ENCODE measurements around the gene MEIS1.

The MEIS1 gene

DNA sequence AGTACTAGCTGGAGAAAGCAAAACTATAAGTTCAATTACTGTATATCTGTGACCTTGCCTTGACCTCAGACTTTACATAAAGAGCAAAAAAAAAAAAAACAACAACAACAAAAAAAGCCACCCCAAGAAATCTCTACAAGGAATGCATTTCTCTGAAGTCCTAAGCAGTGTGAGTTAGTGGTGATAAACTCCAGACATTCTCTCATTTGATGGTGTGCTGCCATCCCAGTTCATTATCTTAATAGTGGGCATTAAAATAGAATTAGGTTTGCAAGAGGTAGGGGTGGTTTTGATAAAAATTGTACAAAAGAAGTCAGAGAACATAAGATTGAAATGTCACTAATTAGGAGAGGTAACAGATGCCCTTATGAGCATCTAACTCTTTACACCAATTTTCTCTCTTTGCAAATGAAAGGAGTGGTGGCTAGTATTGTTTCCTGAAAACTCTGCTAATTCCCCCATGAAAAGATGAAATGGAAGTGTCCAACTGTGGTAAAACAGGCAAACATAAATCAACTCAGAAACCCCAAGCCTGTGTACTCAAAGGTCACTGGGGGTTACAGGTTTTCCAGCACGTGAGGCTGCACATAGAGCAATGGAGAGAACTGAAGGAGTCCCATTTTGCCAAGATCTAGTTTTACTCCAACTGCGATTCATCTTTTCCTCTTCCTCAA lies 131.9 kb downstream of the MEIS1 start:
- no peak for DNase-seq (ENCODE audit: low read depth)

DNA sequence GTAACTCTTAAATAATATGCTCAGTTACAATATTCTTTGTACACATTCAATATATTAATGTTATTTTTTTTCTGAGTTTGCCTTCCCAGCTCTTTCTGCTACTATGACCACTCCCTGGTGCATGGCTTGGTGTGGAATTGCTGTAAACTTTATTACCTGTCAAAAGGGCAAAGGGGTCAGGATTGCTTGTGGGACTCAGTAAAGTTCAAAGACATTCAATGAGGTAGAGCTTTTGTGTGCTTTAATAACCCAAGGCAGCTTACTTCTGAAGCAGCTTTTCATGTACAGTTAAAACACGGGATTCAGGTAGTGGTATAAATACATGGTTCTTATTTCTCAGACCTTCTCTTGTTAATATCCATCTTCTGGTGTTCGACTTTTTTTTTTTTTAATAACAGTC lies 132.8 kb downstream of the MEIS1 start:
- no peak for DNase-seq (ENCODE audit: low read depth)

DNA sequence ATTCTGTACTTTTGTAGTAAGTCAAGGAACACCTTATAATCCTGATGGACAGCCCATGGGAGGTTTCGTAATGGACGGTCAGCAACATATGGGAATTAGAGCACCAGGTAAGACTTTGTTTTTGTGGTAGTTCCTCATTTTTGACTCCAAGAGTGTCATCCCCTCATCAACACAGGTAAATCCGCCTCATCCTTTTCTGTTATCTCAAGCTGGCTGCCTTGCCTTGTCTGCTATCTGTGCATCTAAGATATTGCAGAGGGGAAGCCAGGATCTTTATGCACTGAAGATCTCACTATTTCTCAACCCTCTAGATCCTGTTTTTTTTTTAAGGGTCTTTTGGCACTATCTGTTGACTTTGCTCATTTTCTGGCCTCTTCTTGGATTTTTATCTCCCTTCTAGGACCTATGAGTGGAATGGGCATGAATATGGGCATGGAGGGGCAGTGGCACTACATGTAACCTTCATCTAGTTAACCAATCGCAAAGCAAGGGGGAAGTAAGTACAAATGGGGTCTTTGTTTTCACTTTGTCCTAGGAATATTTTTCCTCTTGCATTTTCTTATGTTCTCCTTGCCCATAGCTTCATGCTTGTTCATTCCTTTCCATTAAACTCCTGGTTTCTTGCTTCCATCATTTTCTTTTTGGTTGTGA lies 133.8 kb downstream of the MEIS1 start:
- DNase-seq (ENCODE audit: low read depth), result no peak

DNA sequence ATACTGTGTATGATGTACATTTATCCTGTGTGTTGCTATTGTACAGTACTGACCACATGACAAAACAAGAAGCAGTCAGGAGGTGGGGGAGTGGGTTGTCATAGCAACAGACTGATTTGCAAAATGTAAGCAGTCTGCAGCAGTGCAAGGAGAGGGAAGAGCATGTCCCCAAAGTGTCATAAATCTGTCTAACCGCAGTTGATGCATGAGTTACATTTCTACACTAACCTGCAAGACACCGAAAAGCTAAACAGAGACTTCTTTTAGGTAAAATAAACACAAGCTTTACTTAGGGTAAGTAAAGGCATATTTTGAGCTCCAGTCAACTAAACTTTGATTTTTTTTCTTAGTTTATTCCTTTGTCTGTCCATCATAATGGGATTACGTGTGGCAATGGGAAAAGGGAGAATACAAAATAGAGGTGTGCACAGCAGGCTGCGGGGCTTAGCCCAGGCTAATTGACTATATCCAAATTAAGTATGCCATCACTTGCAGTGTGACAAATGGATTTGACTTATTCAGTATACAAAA lies 134.5 kb downstream of the MEIS1 start:
- DNase-seq (ENCODE audit: low read depth), result no peak

DNA sequence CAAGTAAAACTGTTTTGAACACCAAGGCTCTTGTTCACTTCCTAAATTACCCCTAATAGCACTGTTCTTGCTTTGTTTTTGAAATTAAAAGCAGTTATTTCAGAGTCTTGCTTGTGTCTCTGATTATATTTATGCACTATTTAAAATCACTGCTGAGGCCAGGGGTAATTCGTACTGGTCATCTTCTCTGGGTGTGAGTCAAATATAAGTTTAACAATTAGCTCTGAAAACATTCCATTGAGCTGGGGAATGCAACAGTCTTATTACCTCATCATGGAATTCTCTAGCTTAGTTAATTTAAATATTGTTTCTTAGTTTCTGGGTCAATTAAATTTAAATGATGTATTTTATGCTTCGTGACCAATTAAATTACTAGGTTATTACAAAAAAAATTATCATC lies 135.0 kb downstream of the MEIS1 start:
- DNase-seq (ENCODE audit: low read depth), result no peak

DNA sequence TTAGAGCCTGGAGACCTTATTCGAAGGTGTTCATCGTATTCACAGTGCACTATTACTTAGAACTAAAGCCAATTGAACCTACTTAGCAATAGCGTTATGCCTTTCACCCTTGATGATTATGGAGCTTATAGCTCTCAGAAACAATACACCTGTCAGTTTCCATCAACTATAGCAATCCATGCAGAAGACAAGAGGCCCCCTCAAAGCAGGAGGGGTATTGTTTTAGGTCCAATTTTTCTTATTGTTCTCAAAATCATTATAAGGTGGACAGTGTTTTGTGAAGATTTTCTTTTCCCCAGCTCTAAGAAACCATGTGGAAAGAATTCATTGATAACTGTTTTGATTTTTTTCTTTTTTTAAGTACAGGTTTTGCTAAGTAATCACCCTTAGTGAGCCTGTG lies 135.5 kb downstream of the MEIS1 start:
- no peak for DNase-seq (ENCODE audit: low read depth)

DNA sequence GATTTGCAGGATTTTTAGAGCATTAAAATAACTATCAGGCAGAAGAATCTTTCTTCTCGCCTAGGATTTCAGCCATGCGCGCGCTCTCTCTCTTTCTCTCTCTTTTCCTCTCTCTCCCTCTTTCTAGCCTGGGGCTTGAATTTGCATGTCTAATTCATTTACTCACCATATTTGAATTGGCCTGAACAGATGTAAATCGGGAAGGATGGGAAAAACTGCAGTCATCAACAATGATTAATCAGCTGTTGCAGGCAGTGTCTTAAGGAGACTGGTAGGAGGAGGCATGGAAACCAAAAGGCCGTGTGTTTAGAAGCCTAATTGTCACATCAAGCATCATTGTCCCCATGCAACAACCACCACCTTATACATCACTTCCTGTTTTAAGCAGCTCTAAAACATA lies 137.0 kb downstream of the MEIS1 start:
- no peak for DNase-seq (ENCODE audit: low read depth)

DNA sequence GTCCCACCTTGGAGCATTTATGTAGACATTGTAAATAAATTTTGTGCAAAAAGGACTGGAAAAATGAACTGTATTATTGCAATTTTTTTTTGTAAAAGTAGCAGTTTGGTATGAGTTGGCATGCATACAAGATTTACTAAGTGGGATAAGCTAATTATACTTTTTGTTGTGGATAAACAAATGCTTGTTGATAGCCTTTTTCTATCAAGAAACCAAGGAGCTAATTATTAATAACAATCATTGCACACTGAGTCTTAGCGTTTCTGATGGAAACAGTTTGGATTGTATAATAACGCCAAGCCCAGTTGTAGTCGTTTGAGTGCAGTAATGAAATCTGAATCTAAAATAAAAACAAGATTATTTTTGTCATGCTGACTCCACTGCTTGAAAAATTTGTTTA lies 137.5 kb downstream of the MEIS1 start:
- no peak for DNase-seq (ENCODE audit: low read depth)

DNA sequence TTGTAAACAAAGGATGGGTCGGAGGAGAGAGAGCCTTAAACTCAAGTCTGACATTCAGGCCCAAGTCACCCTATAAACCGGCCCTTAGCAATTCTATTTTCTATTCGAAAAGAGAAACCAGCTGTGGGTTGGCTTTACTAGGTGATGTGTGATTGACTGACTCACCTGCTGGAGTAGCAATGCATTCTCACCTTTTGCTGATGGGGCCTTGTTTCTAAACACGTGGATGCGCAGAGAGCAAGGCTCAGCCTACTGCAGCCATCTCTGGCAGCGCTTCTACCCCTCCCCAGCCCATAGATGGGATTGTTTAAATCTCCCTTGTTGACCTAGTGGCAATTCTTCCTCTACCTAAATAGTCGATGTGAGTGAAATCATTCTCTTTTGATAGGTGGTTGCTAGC lies 138.5 kb downstream of the MEIS1 start:
- DNase-seq (ENCODE audit: low read depth), result no peak

DNA sequence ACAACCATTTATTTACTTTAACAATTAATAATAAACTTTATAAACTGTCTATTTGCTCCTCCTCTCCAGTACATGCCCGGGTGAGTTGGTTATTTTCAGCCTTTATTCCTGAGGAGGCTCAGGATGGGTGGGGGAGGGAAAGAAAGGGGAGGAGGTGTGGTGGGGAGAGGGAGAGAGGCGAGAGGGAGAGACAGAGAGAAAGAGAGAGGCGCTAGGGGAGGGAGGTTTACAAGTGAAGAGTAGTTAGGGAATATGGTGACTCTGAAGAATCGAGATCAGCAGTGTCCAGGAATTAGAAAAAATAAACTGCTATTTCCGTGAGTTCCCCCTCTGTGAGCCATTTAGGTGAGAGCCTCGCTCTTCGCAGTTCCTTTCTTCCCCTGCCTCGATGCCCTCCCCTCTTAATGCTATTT lies 138.9 kb downstream of the MEIS1 start:
- no peak for DNase-seq (ENCODE audit: low read depth)

DNA sequence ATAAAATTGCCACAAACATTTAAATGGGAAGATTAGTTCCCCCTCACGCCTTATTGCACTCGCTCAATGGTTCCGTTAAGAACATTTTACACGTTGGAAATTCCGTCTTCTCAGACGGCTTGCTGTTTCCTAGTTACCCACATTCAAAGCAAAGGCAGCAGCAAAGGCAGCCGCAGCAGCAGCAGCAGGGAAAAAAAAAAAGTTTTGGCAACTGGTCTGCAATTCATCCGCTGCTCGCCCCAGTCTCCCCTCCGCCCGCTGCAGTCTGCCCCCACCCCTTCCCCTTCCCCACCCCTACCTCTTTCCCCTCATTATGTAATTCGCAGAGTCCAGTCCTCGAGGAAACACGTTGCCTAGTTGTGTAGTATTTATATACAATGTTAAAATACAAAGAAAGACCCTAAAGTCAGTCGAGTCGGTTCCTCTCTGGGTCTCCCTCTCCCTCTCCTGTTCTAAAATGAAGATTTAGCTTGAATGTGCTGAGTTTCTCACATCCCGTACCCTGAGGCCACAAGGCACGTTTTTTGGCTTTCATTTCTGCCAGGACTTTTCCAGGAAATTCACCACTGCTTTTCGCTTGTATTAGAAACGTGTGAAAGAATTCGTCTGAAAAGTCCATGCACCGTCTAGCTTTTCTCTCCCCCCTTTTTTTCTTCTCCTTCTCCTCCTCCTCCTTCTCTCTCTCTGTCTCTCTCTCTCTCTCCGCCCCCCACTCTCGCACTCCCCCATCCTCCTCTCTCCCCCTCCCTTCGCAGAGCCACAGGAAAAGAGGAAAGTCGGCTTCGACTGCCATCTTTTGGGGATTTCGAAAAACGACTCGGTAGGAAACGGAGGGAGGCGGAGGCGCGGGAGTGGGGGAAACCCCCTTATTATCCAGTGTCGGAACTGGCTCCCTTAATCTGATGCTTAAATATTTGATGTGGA lies 140.0 kb downstream of the MEIS1 start:
- no peak for DNase-seq (ENCODE audit: low read depth)

DNA sequence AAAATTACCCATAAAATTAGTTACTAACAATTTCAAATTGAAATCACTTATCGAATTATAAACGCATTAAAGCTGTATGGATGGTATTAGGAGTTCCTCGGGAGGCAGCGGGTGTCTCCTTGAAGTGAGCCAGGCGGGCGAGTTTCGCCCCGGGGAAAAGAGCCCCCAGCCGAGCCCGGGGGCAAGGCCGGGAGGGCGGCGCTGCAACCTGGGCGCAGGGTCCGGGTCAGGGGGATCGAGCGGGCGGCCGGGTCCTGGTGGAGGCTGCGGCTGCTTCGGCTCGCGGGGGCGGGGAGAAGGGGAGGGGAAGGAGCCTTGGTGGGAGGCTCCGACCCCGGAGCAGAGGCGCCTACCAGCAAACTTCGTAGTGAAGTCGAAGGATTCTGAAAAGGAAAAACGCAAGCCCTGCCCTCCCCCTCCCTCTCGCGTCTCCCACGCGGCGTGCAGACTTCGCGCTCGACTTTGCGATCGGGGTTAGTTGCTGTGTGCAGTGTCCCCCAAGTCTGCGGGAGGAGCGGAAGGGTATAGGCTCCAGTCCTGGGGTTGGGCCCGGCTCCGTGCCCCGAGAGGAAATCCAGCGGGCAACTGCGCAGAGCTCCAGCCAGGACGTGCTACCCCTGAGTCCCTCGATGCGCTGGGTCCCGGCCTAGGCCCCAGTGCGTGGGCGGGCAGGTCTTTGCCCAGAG lies 140.8 kb downstream of the MEIS1 start:
- no peak for DNase-seq (ENCODE audit: low read depth)

DNA sequence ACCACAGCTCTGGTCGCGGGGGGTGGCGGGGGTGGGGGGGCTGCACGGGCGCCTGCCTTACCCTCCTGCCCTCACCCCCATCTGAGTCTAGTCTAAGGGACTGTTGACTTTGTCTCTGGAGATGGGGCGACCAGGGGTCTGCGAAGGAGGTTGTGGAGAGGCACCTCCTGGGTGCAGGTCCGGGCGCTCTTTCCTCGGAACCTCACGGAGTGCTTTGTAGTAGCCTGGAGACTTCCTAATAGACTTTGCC lies 141.3 kb downstream of the MEIS1 start:
- no peak for DNase-seq (ENCODE audit: low read depth)

DNA sequence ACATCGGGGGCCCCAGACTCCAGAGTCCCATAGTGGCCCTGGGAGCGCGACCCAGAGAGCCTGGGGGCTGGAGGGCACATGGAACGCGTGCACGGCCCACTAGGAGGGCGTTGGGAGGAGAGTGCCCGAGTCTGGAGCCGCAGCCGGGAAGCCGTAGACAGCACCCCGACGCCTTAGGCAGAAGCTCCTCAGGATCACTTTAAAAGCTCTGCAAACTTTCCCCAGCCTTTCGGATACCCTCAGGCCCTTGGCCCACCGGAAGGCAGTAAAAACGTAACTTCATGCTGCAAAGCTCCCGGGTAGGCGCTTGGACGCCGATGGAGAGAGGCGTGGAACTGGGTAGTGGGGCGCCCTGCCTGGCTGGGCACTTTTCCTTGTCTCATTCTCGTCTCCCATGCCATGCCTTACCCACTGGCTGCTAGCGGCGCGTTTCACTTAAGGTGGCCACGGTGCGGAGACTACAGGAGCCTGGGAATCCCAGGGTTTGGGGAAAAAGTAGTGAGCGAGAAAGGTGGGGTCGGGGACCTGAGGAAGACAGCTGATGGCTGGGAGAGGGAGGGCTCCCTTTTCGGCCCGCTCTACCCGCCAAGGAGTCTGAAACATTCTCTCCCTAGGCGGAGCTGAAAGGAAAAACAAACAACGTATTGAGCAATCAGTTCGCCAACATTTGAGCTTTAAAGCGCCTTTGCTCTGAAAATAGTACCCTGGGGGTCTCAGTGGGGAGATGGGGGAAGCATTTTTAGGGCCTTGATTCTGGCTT lies 141.8 kb downstream of the MEIS1 start:
- no peak for DNase-seq (ENCODE audit: low read depth)

DNA sequence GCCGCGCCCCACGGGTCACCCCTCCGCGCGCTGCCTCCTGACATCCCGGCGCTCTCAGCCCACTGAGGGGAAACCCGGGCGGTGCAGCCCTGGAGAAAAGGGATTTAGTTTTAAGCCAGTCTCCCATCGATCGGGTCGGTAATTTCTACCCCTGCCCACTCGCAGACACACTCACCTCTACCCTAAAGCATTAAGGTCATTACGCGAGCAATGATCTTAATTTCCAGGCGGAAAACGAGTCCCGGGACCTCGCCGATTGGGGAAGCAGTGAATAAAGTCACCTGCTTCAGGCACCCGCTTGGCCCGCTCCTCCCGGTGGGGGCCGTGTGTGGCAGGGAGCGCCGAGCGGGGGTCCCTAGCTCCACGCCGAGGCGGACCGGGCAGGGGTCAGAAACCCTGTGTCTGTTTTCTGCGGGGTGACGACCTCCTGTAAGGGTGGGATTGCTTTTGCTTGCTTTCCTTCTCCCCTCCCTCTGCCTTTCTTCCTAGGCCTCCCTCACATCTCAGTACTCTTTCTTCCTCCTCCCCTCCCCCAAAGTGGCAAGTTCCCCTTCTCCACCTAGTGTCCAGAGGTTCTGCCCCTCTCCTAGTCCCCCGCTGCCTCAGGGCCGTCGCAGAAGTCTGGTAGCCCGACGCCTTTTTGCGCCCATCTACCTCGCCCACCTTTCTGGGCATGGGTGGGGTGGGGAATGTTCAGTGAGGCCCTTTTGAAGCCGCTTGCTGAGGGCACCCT lies 142.6 kb downstream of the MEIS1 start:
- DNase-seq (ENCODE audit: low read depth), result no peak

DNA sequence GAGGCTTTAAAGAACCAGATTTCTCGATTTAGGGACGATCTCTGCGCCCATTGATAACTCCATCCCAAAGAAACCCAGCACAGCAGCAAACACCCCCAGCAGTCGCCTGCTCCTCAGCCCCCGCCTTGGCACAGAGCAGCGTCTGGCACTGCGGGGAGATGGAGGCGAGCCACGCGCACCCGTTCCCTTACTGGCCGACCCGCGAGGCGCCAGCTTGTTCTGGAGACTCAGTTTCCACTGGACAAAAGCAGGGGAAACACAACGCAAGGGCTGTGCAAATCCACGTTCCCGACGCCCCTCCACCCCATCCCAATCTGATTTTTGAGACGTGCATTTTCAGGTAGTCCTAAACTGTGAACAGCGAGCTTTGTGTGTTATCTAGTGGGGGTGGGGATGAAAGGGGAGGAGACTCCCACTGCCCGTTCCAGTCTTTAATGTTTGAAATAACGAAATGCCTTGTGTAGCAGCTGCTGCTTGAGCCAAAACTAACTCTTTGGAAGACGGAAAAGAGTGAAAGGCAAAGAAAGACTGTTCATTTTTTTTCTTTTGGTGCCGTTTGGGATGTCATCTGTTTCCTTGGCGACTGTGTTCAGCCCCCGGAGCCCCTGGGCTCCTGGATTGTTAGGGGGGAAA lies 143.2 kb downstream of the MEIS1 start:
- no peak for DNase-seq (ENCODE audit: low read depth)

DNA sequence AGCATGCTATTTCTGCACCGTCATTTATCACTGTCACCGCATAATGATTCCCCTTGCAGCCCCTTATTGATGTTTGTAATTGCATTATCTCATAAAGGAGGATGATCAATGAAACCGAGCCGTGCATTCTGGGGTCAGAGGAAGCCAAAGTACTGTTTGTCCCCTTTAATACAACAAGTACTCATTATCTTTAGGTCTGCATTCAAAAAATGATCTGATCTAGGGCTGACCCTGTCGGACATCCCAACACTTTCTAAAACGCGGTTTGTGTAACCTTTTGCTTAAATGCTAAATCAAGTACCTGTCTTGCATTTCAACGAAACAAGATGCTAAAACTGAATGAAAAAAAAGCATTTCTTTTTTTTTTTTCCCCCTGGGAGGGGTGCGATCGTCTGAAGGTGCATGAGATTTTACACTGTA lies 143.8 kb downstream of the MEIS1 start:
- DNase-seq (ENCODE audit: low read depth), result no peak

DNA sequence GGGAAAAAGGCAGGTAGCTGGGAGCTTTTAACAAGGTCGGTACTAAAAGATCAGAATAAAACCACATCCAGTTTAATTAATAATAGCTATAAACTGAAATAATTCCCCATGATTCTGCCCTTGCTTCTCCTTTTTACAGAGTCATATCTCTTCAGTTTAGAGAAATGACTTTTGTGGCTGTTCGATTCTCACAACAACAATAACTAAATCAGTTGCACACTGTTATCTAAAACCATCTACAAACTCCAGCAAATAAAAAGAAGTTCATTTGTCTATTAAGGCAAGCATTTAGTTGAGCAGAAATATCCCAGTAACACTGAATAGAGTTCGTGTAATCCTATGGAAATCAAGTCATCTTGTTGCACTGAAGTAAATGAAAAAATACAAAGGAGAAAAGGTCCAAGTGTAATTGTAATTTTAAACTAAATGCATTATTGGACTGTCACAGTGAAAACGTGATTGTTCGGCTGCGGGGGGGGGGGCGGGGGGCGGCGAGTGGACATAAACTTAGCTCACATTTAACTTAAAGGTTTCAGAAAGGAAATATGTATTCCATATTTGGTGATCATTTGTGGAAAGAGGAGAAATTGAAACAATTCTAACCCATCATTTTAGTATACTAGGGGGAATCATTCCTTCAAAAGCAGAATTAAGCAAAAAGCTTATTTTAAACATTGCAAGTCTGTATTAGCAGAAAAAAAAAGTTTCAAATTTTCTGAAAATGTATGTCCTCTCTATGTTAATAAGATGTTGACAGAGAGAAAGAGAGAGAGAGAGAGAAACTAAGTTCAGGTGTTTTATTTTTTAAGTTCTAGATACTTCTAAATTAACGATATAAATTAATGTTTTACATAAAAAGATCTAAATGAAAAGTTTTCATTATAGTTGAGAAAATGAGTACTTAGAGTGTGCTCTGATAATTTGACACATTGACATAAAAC lies 144.5 kb downstream of the MEIS1 start:
- DNase-seq (ENCODE audit: low read depth), result no peak
